ENCODE measurements around the gene POLE3.

The POLE3 gene

DNA sequence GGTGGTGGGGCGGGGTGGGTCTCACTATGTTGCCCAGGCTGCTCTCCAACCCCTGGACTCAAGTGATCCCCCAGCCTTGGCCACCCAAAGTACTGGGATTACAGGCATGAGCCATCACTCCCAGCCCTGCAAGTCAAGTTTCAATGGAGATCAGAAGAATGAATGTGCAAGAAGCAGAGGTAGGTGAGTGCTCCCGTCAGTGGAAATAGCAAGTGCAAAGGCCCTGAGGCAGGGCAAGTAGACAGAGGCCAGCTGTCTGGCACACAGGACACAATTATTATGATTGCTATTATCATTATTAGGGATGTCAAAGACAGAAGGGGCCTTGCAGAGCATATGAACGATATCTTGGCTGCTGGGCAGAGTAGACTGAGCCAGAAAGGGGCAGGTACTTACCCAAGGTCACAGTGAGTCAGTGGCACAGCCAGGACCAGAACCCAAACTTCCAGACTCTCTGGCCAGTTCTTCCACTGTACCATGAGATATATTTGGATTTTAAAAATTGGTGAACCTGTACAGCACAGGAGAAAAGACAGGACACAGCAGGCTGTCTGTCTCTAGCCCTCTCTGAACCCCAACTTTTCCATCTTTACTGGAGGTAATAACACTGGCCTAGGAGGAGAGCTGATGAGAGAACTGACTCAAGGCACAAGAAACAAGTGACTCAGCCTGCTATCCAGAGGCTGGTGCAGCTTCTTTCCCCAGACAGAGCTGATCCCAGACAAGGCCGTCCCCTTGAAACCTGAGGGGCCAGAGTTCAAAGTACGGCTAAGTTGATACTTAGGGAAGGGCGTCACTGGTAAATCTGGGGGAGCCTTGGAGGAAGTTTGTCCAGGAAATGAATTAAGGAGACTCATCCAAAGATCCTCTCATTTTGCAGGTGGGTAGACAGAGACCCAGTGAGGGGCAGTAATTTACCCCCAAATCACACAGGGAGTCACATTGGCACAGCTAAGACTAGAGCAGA, 35.1 kb downstream of the POLE3 start:
- no peak for DNase-seq

DNA sequence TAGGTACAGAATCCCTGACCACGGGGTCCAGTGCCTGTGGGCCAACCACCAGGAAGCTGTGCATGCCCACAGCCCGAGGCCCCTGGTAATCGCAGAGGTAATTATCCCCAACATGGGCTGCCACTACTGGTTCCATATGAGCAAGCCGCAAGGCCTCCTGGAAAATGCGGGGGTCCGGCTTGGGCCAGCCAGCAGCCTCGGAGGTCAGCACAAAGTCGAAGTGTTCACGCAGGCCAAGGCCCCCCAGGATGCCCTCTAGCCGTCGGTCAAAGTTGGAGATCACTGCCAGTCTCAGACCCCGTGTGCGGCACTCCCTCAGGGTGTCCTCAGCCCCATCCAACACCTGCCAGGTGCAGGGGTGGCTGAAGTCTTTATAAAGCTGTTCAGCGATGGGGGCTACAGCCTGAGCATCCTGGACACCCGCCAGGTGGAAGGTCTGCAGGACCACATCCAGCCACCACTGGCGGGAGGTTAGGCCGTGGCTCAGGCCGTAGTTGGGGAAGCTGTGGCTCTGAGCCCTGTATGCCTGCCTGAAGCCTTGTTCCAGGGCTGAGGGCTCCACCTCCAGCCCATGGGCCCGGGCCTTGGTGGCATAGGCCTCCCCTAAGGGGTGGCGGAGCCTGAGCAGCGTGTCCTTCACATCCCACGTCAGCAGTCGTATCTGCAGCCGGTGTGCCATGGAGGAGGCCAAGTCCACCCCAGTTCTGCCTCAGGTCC, 36.6 kb downstream of the POLE3 start:
- DNase-seq, result no peak

DNA sequence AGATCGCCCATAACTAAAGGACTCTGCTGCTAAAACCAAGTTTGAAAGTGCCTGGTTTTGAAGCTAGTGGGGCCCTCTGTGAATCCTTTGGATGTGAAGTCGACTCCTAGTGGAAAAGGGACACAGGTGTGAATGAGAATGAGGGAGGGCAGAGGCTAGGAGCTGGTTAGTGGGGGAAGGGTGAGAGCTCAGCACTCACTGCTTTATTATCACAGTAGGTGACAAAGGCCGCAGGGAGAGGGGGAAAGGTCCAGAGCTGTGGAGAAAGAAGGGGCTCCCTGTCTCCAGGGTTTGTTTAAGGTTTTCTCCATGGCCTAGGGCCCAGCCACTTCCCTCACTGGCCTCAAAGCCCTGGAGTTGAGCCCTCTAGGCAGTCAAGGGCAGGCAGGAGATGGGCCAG, 37.2 kb downstream of the POLE3 start:
- no peak for DNase-seq

DNA sequence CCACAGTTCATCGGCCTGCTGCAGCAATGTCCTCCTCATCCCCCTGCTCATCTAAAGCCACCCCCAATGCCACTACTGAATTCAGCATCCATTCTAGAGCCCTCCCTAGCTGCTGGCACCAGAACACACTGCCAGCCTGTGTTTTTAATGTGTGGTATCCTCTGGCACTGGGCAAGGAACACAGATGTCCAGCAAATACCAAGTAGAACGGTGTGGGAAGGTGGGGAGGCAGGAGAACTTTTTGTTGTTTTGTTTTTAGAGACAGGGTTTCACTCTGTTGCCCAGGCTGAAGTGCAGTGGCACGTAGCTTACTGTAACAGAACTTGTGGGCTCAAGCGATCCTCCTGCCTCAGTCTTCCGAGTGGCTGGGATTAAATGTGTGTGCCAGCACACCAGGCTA, 38.4 kb downstream of the POLE3 start:
- DNase-seq, result no peak

DNA sequence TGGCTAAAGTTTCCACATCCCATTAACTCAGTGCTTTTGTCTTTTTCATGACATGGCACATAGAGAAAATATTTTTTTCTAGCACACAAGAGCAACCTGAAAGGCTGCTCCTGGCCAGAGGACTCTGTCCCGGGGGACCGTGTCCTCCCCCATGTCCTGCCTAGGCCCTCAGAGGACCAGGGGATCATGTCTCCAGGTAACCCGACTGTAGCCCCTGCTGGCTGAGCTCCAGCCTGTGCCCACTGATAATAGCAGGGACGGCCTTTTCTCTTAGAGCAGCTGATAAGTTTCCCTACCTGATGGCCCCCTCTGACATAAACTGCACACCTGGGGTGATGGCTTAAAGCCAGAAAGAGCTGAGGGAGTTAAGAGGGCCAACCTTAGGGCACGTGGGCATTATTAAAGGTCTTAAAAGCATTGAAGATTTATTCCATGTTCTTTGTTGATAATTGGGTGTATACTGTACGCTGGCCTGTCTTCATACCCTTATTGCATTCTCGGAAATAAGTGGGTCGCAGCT, 39.6 kb downstream of the POLE3 start:
- no peak for DNase-seq

DNA sequence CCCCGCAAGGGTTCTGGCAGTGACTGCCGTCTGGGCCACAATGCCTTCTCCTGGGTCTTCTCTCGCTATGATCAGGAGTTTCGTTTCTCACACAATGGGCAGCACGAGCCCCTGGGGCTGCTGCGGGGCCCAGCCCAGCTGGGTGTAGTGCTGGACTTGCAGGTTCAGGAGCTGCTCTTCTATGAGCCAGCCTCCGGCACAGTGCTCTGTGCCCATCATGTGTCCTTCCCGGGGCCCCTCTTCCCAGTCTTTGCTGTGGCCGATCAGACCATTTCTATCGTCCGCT, 40.7 kb downstream of the POLE3 start:
- no peak for DNase-seq

DNA sequence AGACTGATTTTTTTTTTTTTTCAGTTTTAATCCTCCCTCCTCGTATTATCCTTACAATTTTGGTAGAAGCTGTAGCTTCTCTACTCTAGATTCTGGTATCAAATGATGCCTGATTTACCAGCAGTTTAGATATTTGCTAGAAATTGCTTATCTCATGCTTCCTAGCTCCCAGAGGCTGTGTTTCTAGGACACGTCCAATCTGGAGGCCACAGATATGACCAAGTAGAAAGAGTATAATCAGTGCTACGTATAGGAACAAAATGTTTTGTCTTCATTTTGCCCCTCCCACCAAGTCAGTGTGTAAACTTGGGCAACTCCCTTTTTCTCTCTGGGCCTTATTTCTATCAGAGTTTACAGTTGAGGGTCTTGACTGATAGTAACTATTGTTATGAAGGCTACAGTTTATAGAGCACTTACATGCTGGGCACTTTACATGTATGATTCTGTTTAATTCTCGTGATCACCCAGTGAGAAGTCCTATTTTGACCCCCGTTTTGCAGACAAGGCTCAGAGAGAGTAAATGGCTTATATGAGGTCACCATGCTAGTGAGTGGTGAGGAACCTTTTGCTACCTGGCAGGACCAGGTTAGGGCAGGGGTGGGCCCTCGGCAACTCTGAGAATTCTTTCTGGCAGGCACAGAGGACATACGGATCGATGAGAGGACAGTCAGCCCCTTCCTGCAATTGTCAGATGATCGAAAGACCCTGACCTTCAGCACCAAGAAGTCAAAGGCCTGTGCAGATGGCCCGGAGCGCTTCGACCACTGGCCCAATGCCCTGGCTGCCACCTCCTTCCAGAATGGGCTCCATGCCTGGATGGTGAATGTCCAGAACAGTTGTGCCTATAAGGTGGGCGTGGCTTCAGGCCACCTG, 41.3 kb downstream of the POLE3 start:
- DNase-seq, result peak; percentile 97

DNA sequence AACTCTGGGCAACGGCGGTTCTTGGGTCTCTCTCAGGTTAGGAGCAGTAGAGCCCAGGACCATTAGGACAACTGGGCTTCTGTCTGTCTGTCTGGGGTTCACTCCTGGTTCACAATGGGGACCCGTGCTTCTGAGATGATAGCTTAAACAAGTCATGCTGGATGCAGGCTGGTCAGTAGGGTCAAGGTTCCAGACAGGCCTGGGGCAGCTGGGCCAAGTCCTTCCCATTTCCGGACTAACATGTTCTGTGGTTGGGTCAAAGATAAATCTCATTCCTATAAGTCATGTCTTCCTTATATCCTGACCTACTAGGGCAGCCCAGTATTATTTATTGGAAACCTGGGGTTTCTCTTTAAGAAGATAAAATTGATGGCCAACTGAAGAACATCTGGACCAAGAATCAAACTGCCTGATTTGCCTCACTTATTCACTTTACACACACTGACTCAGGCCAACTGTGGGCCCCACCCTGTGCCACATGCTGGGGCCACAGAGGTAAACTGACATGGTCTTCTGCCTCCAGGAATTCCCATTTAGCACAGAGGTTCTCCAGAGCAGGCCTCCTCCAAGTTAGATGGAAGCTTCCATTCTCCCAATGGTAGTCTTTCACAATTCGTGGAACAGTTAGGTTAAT, 42.0 kb downstream of the POLE3 start:
- peak; percentile 47 for DNase-seq

DNA sequence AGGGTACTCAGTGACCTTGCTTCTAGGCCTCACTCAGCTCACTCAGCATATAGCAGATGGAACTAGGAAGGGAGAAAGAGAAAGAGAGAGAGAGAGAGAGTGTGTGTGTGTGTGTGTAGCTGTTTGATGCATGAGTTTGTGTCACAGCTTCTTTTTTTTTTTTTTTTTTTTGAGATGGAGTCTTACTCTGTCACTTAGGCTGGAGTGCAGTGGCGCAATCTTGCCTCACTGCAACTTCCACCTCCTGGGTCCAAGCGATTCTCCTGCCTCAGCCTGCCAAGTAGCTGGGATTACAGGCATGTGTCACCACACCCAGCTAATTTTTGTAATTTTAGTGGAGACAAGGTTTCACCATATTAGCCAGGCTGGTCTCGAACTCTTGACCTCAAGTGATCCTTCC, 44.8 kb downstream of the POLE3 start:
- DNase-seq, result peak; percentile 37

DNA sequence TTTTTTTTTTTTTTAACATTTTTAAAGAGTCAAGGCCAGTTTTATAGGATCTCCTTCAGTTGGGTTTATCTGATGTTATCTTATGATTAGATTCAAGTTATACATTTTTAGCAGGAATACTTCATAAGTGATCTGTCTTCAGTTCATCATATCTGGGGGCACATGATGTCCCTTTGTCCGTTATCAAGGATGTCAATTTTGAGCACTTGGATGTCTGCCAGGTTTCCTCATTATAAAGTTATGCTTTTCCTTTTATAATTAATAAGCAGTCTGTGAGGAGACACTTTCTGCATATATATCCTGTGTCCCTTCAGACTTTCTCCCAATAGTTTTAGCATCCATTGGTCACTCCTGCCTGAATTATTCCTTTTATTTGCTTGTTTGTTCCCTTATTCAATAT, 45.5 kb downstream of the POLE3 start:
- peak; percentile 69 for DNase-seq

DNA sequence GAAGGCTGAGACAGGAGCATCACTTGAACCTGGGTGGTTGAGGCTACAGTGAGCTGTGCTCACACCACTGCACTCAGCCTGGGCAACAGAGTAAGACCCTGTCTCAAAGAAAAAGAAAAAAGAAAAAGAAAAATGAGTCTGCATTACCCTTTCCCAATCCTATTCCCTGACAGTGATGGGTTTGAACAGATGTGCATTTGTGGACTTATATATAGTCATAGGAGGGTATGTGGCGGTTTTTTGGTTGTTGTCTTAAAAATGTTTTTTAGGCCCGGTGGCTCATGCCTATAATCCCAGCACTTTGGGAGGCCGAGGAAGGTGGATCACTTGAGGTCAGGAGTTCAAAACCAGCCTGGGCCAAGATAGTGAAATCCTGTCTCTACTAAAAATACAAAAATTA, 47.1 kb downstream of the POLE3 start:
- no peak for DNase-seq

DNA sequence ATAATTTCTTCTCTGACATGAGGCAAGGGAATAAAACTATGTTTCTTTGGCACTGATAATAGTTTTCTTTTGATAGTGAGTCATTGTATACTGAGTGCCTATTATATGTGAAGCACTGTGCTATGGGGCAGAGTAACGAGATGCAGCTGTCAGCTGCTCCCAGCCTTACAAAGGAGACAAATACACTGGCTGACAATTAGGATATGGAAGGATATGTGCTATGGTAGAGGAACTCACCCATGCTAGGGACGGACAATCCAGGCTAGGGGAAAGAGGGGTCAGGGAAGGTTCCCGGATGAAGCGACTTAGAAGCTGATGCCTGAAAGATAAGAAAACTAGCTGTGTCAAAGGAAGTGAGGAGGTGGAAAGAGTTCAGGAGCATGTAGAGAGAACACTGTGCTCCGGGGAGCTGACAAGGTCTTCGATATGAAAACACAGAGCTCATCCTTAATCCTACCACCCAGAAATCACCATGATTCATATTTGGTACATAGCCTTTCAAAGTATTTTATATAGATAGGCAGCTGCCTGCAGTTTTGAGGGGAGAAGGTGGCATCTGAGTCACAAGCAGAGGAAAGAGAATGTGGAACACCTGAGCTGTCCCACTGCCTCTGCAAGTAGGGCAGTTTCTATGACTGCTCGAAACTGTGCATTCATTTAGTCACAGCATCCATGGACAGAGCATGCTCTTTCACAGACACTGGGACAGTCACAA, 49.0 kb downstream of the POLE3 start:
- no peak for DNase-seq

DNA sequence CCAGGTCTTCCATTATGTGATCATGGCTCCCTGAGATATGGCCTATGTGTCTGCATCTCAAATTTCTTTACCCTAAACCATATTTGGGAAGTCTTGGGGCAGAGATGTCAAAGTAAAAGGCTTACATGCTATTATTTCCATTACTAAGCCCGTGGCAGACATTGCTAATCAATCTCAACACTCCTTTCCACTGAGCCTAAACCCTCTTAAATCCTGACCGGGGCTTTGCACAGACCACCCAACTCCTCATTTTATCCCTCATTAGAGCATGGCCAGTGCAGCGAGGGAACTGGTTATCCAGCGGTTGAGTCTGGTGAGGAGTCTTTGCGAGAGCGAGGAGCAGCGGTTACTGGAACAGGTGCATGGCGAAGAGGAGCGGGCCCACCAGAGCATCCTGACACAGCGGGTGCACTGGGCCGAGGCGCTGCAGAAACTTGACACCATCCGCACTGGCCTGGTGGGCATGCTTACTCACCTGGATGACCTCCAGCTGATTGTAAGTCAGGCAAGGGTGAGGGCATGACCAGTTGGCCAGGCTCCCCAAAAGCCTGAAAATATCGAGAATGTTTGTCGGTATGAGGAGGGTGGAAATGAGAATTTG, 50.1 kb downstream of the POLE3 start:
- no peak for DNase-seq

DNA sequence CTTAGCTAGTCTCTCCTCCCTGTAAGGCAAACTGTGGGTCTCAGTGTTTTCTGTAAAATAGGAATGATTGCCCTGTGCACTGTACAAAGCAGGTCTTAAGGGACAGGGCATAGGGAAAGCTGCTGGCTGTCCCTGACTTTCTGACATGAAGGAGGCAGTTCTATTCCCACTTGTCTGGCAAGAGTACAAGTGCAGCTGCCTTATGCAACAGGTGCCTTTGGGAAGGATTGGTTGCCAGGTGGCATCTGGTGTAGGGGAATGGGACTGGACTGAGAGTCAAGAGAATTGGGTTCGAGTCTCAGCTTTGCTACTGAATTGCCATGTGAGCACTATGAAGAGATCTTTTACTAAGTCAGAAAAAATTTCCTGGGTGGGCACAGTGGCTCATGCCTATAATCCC, 51.1 kb downstream of the POLE3 start:
- no peak for DNase-seq
